ENCODE measurements around the gene GPC5.

Gene GPC5

DNA sequence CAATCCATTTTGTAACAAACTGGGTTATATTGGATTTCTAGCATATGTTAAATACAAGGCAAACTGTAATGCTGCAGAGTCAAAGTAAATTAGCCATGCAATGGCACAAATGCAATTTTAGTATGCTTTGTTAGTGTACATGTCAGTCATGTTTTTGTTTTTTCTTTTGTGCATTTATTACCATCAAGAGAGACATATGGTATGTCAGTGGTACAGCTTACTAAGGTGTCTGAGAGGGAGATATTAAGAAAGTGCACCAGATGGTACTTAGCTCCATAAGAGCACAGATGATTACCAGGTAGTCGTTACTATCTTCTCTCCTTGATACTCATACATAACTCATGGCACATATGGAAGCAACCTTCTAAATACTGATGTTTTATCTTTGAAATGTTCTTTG is 550.3 kb downstream of the GPC5 start:
- Histone ChIP-seq H3K4me1 (no peaks in the 10 kb centered on the region), H3K4me3 (no peak overlapping the region), H3K27me3 (no peaks in the 10 kb centered on the region), H3K36me3 (no peaks in the 10 kb centered on the region), H3K9me3 (no peaks in the 10 kb centered on the region), H3K27ac (no peak overlapping the region)
- no peak for DNase-seq
- intact Hi-C loops (cut with DNase I; ENCODE audit: low total_unique reads): no loop called here
- TF ChIP-seq, protein P1, sequence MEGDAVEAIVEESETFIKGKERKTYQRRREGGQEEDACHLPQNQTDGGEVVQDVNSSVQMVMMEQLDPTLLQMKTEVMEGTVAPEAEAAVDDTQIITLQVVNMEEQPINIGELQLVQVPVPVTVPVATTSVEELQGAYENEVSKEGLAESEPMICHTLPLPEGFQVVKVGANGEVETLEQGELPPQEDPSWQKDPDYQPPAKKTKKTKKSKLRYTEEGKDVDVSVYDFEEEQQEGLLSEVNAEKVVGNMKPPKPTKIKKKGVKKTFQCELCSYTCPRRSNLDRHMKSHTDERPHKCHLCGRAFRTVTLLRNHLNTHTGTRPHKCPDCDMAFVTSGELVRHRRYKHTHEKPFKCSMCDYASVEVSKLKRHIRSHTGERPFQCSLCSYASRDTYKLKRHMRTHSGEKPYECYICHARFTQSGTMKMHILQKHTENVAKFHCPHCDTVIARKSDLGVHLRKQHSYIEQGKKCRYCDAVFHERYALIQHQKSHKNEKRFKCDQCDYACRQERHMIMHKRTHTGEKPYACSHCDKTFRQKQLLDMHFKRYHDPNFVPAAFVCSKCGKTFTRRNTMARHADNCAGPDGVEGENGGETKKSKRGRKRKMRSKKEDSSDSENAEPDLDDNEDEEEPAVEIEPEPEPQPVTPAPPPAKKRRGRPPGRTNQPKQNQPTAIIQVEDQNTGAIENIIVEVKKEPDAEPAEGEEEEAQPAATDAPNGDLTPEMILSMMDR (IDR thresholded peaks at IDR 0.05): no peak

DNA sequence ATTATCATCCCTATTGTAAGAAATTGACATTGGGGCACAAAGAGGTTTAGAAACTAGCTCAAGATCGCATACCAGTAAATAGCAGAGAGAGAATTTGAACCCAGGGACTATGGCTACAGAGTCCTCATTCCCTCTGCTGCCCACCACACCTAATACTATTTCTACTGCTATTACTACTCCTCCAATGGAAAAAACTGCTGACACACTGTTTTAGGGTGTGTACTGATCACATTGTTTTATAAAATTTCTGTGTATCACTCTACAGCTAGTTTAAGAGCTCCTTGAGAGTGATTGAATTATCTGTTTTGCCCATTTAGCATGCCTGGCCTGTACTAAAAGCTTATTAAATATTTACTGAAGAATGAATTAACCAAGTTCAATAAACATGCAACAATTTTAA is 552.4 kb downstream of the GPC5 start:
- H3K4me1 ChIP-seq: no peaks in the 10 kb centered on the region
- no peak for DNase-seq
- no peak overlapping the region for H3K27ac ChIP-seq
- no peaks in the 10 kb centered on the region for H3K9me3 ChIP-seq
- H3K4me3 ChIP-seq: no peak overlapping the region
- TF ChIP-seq, protein P1 (IDR thresholded peaks at IDR 0.05): no peak
- intact Hi-C loops (cut with DNase I; ENCODE audit: low total_unique reads): no loop called here
- no peaks in the 10 kb centered on the region for H3K36me3 ChIP-seq
- H3K27me3 ChIP-seq: no peaks in the 10 kb centered on the region

DNA sequence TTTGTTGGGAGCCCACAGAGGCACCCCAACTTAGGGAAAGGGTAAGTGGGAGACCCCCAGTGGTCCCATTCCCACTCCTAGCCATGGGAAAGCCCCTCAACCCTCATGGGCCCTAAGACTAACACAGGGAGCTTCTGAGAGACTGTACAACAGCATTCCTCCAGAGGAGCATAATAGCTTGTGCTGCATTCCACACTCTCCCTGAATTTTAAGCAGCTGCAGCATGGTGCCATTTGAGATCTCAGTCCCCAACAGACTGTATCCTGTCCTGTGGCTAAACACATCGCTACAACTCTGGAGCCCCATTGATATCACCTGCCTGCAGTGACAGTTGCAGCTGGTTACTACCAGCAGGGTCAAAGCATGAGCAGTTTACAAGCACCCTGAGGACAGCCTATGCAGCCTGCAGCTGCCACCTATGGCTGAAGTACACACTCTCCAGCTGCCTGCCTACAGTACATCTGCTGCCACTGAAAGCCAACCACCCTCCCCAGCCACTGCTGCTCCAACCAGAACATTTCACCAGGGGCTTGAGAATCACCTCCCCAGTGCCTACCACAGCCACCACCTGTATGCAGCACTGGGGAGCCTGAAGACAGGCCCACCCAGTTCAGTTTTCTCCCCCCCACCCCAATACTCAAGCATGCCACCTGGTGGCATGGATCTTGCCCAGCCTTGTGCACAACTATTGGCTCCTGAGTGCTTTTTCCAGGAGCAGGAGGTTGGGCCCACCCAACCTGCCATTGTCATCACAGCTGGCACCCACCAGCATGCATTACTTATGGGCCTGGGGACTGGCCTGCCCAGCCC is 557.3 kb downstream of the GPC5 start:
- Histone ChIP-seq H3K27ac (no peak overlapping the region), H3K9me3 (no peaks in the 10 kb centered on the region), H3K36me3 (no peaks in the 10 kb centered on the region), H3K27me3 (no peaks in the 10 kb centered on the region), H3K4me3 (no peak overlapping the region), H3K4me1 (no peaks in the 10 kb centered on the region)
- TF ChIP-seq, protein P1 (IDR thresholded peaks at IDR 0.05): no peak
- intact Hi-C loops (cut with DNase I; ENCODE audit: low total_unique reads): no loop called here
- no peak for DNase-seq

DNA sequence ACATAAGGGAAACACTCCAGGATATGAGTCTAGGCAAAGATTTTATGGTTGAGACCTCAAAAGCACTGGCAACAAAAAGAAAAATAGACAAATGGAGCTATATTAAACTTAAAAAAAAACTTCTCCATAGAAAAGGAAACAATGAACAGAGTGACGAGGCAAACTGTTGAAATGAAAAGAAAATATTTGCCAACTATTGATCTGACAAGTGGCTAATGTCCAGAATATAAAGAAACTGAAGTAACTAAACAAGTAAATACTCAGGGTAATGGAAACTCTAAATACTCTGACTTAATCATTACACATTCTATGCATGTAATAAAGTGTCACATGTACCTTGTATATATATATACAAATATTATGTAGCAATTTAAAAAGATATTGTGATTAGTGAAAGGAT is 562.5 kb downstream of the GPC5 start:
- TF ChIP-seq, protein P1 (IDR thresholded peaks at IDR 0.05): no peak

DNA sequence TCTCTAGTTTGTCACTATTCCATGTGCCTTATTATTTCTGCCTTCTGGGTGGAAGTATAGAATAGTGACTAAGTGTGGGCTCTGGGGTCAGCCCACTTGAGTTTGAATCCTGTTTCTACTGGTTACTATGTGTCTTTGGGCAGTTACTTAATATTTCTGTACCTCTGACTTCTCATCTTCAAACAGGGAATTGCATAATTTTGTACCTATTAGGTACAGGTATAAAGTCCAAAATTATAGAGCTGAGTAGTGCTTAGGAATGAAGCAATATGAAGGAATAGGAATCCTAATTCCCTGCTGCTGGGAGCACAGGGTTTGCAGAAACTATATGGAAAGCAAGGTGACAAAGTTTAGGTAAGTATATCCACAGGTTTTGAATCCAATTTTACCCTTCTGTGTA is 564.5 kb downstream of the GPC5 start:
- Histone ChIP-seq H3K4me1 (no peaks in the 10 kb centered on the region), H3K36me3 (no peaks in the 10 kb centered on the region), H3K4me3 (no peak overlapping the region), H3K27ac (no peak overlapping the region), H3K9me3 (no peaks in the 10 kb centered on the region), H3K27me3 (no peaks in the 10 kb centered on the region)
- intact Hi-C loops (cut with DNase I; ENCODE audit: low total_unique reads): no loop called here
- TF ChIP-seq, protein P1 (IDR thresholded peaks at IDR 0.05): no peak
- no peak for DNase-seq

More for the DNA sequence above, 562.5 kb downstream of the GPC5 start:
- intact Hi-C loops (cut with DNase I; ENCODE audit: low total_unique reads): no loop called here
- H3K27me3 ChIP-seq: no peaks in the 10 kb centered on the region
- no peaks in the 10 kb centered on the region for H3K4me1 ChIP-seq
- H3K4me3 ChIP-seq: no peak overlapping the region
- no peak overlapping the region for H3K27ac ChIP-seq
- no peak for DNase-seq
- H3K36me3 ChIP-seq: no peaks in the 10 kb centered on the region
- no peaks in the 10 kb centered on the region for H3K9me3 ChIP-seq

All from tibial artery (tissue), 4 donors.